PC-3 (cell line): ENCODE results near the gene DPF3.

Experiments used
- EZH2 ChIP-seq: fragments of 300-600 bp; sonication (generic); IDR thresholded peaks from one replicate; pipeline ENCODE4 v1.6.1; 2017; ENCODE audit warnings: antibody characterized with exemption, mild to moderate bottlenecking, low read length; ENCODE audit not compliant: unreplicated experiment
- EZH2phosphoT487 ChIP-seq: fragments of 300-600 bp; sonication (generic); IDR thresholded peaks from 2 replicates; pipeline ENCODE4 v1.6.1; 2018; ENCODE audit warnings: mild to moderate bottlenecking, antibody characterized with exemption, low read length, borderline replicate concordance
- TF ChIP-seq, protein P1 (sequence below): fragments of 300-600 bp; sonication (generic); conservative IDR thresholded peaks from 2 replicates; pipeline ENCODE4 v1.5.1; 2017; ENCODE audit warnings: antibody characterized with exemption, low read depth, mild to moderate bottlenecking, low read length

DNA sequence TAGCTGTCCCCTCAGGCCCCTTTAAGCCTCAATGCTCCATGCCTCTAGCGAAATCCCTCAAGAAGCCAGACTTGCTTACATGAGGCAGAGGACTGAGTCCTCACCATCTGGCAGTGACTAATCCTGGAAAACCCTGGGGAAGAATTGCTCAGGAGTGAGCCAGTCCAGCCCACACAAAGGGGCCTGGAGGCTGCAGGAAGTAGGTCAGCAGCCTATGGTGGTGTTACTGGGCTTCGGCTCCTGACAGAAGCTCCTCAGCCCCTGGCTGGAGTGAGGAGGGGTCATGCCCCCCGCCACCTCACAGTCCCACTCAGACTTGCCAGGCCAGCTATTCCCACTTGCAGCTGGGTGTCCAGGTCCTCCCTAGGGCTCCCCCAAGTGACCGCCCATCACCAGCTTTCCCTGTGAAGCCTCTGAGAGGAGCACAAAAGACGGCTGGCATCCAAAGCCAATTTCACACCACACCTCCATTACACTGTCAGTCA is 250.5 kb downstream of the DPF3 start:
- TF ChIP-seq, protein P1, sequence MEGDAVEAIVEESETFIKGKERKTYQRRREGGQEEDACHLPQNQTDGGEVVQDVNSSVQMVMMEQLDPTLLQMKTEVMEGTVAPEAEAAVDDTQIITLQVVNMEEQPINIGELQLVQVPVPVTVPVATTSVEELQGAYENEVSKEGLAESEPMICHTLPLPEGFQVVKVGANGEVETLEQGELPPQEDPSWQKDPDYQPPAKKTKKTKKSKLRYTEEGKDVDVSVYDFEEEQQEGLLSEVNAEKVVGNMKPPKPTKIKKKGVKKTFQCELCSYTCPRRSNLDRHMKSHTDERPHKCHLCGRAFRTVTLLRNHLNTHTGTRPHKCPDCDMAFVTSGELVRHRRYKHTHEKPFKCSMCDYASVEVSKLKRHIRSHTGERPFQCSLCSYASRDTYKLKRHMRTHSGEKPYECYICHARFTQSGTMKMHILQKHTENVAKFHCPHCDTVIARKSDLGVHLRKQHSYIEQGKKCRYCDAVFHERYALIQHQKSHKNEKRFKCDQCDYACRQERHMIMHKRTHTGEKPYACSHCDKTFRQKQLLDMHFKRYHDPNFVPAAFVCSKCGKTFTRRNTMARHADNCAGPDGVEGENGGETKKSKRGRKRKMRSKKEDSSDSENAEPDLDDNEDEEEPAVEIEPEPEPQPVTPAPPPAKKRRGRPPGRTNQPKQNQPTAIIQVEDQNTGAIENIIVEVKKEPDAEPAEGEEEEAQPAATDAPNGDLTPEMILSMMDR: no peak; the same call in 1 of the 2 replicates
- TF ChIP-seq EZH2phosphoT487 (no peak), EZH2 (no peak)
